ENCODE data around the gene LRCH4. TPM values are rescaled to one million over a fixed set of nuclear protein-coding genes. Genes with fewer than 3 reads are reported as not detected.
A peak's percentile ranks its signal among the peaks of the same experiment; 100 is the strongest.

Gene LRCH4
- total and polyA plus RNA-seq, 4 experiments from 2014 or later = 119 to 412 (median 280) TPM

DNA sequence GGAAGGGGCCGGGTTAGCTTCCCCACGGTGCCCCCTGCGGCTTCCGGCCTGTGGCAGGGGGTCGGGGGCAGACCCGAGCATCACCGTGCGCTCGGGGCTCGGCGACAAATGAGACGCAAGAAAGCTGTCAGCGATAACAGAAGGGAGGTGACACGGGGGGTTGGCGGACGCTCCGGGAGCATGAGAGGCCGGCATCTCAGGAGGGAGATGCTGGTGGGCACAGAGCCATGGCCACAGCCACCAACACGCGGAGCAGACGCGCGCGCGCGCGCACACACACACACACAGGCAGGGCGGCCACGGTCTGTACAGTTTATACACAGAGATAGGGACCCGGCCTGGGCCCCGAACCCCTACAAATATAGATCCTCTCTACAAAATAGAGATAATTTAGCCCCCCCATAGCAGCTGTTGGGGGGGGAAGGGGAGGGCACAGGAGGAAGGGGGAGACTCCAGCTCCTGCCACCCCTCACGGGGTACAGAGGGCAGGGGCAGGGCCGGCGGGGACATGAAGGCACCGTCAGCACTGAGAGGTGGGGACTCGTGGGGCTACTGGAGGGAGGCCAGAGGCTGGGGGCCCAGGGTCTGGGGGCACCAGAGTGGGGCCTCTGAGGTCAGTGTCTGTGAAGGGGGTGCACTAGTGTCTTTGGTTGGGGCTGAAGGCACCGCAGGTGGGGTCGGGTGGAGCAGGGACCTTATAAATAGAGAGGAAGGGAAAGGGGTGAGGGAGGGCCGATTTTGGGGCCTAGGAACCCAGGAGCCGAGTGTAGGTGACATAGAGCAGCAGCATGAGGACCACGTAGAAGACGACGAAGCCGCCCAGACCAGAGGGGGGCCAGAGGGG, 11.3 kb downstream of the LRCH4 start:
- H3K9me3 Mint-ChIP-seq = peaks cover 0 to 2% (median 0%) of the 10 kb centered on the region in 8 donors
- peaks cover 6 to 36% (median 7%) of the 10 kb centered on the region in 4 donors for H3K4me1 Mint-ChIP-seq
- intact Hi-C loops (cut with micrococcal nuclease) = no loop called here
- peak overlapping the region in 2 of 7 donors; percentile 3 to 17 for H3K27ac Mint-ChIP-seq
- peaks cover 48% of the 10 kb centered on the region for H3K36me3 ChIP-seq (ENCODE audit: insufficient read depth, low read length)
- peaks cover 9 to 35% of the 10 kb centered on the region in 2 donors for H3K36me3 Mint-ChIP-seq
- DNase-seq = no peak
- ChIA-PET POLR2A (ENCODE audit: partially characterized antibody) (interaction anchor here (12.1 kb wide), 1 partner anchor 12 kb away, joined by 307 read pairs; the partner anchor contains the start of genes FBXO24 and LRCH4), CTCF (ENCODE audit: partially characterized antibody) (interaction anchor here (0.9 kb wide), 1 partner anchor 11 kb away, joined by 3 read pairs; no protein-coding TSS in a partner anchor)
- no peak overlapping the region for H3K4me3 Mint-ChIP-seq
- H3K27me3 Mint-ChIP-seq = no peaks in the 10 kb centered on the region
- H3K9me3 ChIP-seq (ENCODE audit: control insufficient read depth in 1 of 2, low read length in 2 of 2) = no peaks in the 10 kb centered on the region
- no peaks in the 10 kb centered on the region for H3K27me3 ChIP-seq (ENCODE audit: insufficient read depth, low read length)
- H3K27ac ChIP-seq (ENCODE audit: low read depth, low read length) = no peak overlapping the region
- no peak overlapping the region for H3K4me3 ChIP-seq (ENCODE audit: low read length in 2 of 2)
- peaks cover 19% of the 10 kb centered on the region for H3K4me1 ChIP-seq (ENCODE audit: insufficient read depth, low read length)

DNA sequence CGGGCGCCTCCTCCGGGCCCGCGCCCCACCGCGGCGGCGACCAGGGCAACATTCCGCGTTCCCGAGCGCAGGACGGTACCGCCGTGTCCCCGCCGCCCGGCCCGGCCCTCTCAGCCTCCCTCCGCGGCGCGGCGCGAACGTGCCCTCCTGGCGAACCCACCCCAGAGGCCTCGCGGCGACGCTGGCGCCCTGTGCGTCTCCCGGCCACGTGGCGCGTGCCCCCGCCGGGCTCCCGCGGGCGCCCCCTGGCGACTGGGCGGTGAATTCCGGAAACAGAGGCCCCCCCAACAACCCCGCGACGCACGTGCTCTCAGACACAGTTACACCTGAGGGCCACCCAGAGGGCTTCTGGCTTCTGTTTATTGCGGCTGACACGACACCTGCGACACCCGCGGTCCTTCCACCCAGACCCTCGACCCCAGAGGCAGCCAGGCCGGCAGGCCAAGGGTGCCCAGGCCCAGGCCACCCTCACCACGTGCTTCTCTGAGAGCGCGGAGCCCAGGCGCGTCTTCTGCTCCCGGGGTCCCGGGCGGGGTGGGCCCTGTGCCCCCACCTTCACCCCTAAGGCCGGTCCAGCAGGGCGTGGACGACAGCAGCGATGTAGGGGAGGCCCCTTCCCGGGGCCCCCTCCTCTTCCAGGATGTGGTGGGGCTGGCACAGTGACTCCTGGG, 12.1 kb downstream of the LRCH4 start, which contains the start of gene SAP25:
Gene SAP25, minus strand, starts transcription at position 210 of the 671 bp plus-strand sequence. Its CDS starts 158 bp downstream, at position 52.
- POLR2A ChIA-PET (ENCODE audit: partially characterized antibody) = interaction anchor here (12.1 kb wide), 1 partner anchor 12 kb away, joined by 307 read pairs; the partner anchor contains the start of genes FBXO24 and LRCH4
- Mint-ChIP-seq H3K4me1 (peaks cover 11 to 40% (median 14%) of the 10 kb centered on the region in 4 donors), H3K27ac (peak within 1 kb of the TSS in 1 of 7 donors; percentile 57), H3K27me3 (no peaks in the 10 kb centered on the region), H3K4me3 (no peak within 1 kb of the TSS), H3K36me3 (peaks cover 6 to 32% of the 10 kb centered on the region in 2 donors), H3K9me3 (peaks cover 0 to 2% (median 0%) of the 10 kb centered on the region in 8 donors)
- peaks cover 43% of the 10 kb centered on the region for H3K36me3 ChIP-seq (ENCODE audit: insufficient read depth, low read length)
- DNase-seq = no peak
- CTCF ChIA-PET (ENCODE audit: partially characterized antibody) = interaction anchor here (0.9 kb wide), 1 partner anchor 10 kb away, joined by 3 read pairs; no protein-coding TSS in a partner anchor
- no peak within 1 kb of the TSS for H3K4me3 ChIP-seq (ENCODE audit: low read length in 2 of 2)
- H3K27ac ChIP-seq (ENCODE audit: low read depth, low read length) = no peak within 1 kb of the TSS
- H3K27me3 ChIP-seq (ENCODE audit: insufficient read depth, low read length) = no peaks in the 10 kb centered on the region
- H3K9me3 ChIP-seq (ENCODE audit: control insufficient read depth in 1 of 2, low read length in 2 of 2) = no peaks in the 10 kb centered on the region
- H3K4me1 ChIP-seq (ENCODE audit: insufficient read depth, low read length) = peaks cover 26% of the 10 kb centered on the region
- intact Hi-C loops (cut with micrococcal nuclease) = no loop called here

DNA sequence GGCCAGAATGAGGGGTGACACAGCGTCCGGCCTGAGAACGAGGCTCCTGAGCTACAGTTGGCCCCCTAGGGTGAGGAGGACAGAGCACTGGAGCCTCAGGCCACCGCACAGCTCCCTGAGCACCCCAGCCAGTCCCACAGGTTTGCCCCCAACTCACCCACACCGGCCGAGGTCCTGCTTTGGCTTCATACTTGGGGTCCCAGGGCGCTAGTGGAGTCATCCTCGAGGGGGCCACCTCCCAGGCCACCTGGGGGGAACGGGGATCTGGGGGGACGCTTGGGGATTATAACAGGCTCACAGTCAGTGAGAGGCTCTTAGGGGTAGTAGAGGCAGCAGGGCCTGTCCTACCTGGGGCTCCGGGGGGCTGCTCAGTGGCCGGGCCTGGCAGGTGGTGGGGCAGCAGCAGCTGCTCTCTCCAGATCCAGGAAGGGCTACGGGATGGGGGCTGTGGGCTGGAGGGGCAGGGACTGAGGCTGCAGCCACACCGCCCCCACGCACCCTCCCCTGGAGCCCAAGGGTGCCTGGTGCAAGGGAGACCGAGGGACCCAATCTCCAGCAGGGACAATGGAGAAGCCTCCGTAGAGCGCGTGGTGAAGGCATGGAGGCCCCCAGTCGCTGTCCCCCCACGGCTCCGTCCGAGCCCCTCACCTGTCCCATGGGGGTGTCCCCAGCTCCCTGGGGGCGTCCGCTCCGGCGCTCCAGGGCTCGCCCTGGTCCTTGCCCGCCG, 12.8 kb downstream of the LRCH4 start:
- H3K27me3 ChIP-seq (ENCODE audit: insufficient read depth, low read length) = no peaks in the 10 kb centered on the region
- Mint-ChIP-seq H3K36me3 (peaks cover 4 to 31% of the 10 kb centered on the region in 2 donors), H3K4me3 (no peak overlapping the region)

DNA sequence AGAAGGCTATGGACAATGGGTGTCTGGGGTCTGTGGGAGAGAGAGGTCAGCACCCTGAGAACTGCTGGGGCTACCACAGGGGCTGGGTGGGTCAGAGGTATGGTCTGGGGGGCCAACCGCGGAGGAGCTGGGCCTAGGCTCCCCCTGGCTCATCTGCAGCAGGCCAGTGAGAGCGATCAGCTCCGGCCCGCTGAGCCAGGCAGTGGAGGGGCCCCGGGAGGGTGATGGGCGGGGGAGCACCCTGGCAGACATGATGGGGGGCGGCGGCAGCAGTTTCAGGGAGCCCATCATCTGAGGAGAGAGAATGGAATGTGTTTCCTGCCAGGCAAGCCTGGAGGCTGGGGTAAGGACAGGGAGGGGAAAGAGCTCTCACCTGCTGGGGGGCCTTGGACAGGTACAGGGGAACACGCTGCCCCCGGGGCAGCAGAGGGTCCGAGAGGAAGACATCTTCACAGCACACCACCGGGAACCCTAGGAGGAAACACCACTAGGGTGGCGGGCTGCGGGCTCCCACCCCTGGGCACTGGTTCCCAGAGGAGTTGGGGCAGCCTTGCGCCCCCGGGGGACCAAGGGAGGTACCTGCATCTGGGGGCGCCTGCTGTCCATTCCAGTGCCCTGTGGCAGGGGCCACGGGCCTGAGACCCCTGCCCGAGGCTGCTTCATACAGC, 13.5 kb downstream of the LRCH4 start:
- peaks cover 0 to 2% (median 0%) of the 10 kb centered on the region in 8 donors for H3K9me3 Mint-ChIP-seq
- H3K36me3 Mint-ChIP-seq = peaks cover 4 to 31% of the 10 kb centered on the region in 2 donors
- Histone ChIP-seq H3K27ac (ENCODE audit: low read depth, low read length) (no peak overlapping the region), H3K27me3 (ENCODE audit: insufficient read depth, low read length) (no peaks in the 10 kb centered on the region), H3K4me3 (ENCODE audit: low read length in 2 of 2) (no peak overlapping the region), H3K9me3 (ENCODE audit: control insufficient read depth in 1 of 2, low read length in 2 of 2) (no peaks in the 10 kb centered on the region), H3K36me3 (ENCODE audit: insufficient read depth, low read length) (peaks cover 29% of the 10 kb centered on the region), H3K4me1 (ENCODE audit: insufficient read depth, low read length) (peaks cover 37% of the 10 kb centered on the region)
- H3K4me3 Mint-ChIP-seq = no peak overlapping the region
- peak overlapping the region in 2 of 7 donors; percentile 59 to 70 for H3K27ac Mint-ChIP-seq
- peaks cover 14 to 51% (median 24%) of the 10 kb centered on the region in 4 donors for H3K4me1 Mint-ChIP-seq
- no peak for DNase-seq
- no peaks in the 10 kb centered on the region for H3K27me3 Mint-ChIP-seq
- POLR2A ChIA-PET (ENCODE audit: partially characterized antibody) = interaction anchor here (1.0 to 12.1 kb wide), 2 partner anchors 14 to 29 kb away, joined by 3 to 307 read pairs; partner anchors contain the start of genes FBXO24, LRCH4 and PCOLCE
- intact Hi-C loops (cut with micrococcal nuclease) = no loop called here
- CTCF ChIA-PET (ENCODE audit: partially characterized antibody) = interaction anchor here (1.4 kb wide), 1 partner anchor 133 kb away, joined by 3 read pairs; the partner anchor contains the start of gene POP7

More for the DNA sequence above, 12.8 kb downstream of the LRCH4 start:
- peaks cover 30% of the 10 kb centered on the region for H3K4me1 ChIP-seq (ENCODE audit: insufficient read depth, low read length)
- no peak overlapping the region for H3K27ac ChIP-seq (ENCODE audit: low read depth, low read length)
- H3K9me3 ChIP-seq (ENCODE audit: control insufficient read depth in 1 of 2, low read length in 2 of 2) = no peaks in the 10 kb centered on the region
- intact Hi-C loops (cut with micrococcal nuclease) = no loop called here
- peaks cover 0 to 2% (median 0%) of the 10 kb centered on the region in 8 donors for H3K9me3 Mint-ChIP-seq
- ChIA-PET CTCF (ENCODE audit: partially characterized antibody) (interaction anchor here (1.4 kb wide), 1 partner anchor 132 kb away, joined by 3 read pairs; the partner anchor contains the start of gene POP7), POLR2A (ENCODE audit: partially characterized antibody) (interaction anchor here (1.0 to 12.1 kb wide), 2 partner anchors 13 to 29 kb away, joined by 3 to 307 read pairs; partner anchors contain the start of genes FBXO24, LRCH4 and PCOLCE)
- no peak for DNase-seq
- no peaks in the 10 kb centered on the region for H3K27me3 Mint-ChIP-seq
- no peak overlapping the region for H3K4me3 ChIP-seq (ENCODE audit: low read length in 2 of 2)
- peaks cover 14 to 45% (median 19%) of the 10 kb centered on the region in 4 donors for H3K4me1 Mint-ChIP-seq
- H3K36me3 ChIP-seq (ENCODE audit: insufficient read depth, low read length) = peaks cover 36% of the 10 kb centered on the region
- no peak overlapping the region for H3K27ac Mint-ChIP-seq

DNA sequence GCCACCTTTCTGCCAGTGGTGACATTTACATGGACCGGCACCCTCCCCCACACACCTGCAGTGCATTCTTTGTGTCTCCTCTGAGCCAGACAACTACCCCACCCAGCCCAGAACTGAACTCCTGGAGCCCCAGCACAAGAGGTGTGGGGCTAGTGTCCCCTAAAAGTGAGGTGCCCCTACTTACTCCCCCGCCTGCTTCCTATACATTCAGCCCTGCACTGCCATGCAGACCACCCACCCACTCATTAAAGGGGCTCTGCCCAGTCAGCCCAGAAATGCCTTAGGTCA, 14.2 kb downstream of the LRCH4 start:
- ChIA-PET CTCF (ENCODE audit: partially characterized antibody) (interaction anchor here (0.5 to 1.8 kb wide), 4 partner anchors 12 to 17 kb away, joined by 3 to 7 read pairs (median 6); partner anchors contain the start of genes FBXO24 and LRCH4), POLR2A (ENCODE audit: partially characterized antibody) (interaction anchor here (0.8 to 12.1 kb wide), 8 partner anchors 8 to 134 kb away, joined by 3 to 307 read pairs (median 5); partner anchors contain the start of genes AGFG2, FBXO24, LRCH4 and NYAP1)
- Histone ChIP-seq H3K4me1 (ENCODE audit: insufficient read depth, low read length) (peaks cover 37% of the 10 kb centered on the region), H3K4me3 (ENCODE audit: low read length in 2 of 2) (no peak overlapping the region), H3K27me3 (ENCODE audit: insufficient read depth, low read length) (no peaks in the 10 kb centered on the region), H3K9me3 (ENCODE audit: control insufficient read depth in 1 of 2, low read length in 2 of 2) (no peaks in the 10 kb centered on the region), H3K36me3 (ENCODE audit: insufficient read depth, low read length) (peaks cover 25% of the 10 kb centered on the region), H3K27ac (ENCODE audit: low read depth, low read length) (no peak overlapping the region)
- intact Hi-C loops (cut with micrococcal nuclease) = no loop called here
- no peaks in the 10 kb centered on the region for H3K27me3 Mint-ChIP-seq
- H3K36me3 Mint-ChIP-seq = peaks cover 4 to 29% of the 10 kb centered on the region in 2 donors
- H3K9me3 Mint-ChIP-seq = peaks cover 0 to 2% (median 0%) of the 10 kb centered on the region in 8 donors
- H3K4me3 Mint-ChIP-seq = peak overlapping the region in 2 of 8 donors; percentile 12 to 71
- peak overlapping the region in 5 of 7 donors; percentile 37 to 80 (median 59) for H3K27ac Mint-ChIP-seq
- H3K4me1 Mint-ChIP-seq = peaks cover 14 to 51% (median 24%) of the 10 kb centered on the region in 4 donors
- no peak for DNase-seq
